Liver (tissue), 3 donors: Measurements from ENCODE around the gene GSX2.

Experiments used
- CTCF ChIP-seq: fragments of 150-350 bp; IDR thresholded peaks from 2 replicates; pipeline ENCODE4 v1.5.1; 2017; ENCODE audit warnings: improper control_type of control experiment, low read depth, low read length; ENCODE audit not compliant: missing input control
- GABPA ChIP-seq, 2 donors: IDR thresholded peaks in 1 of 2; conservative IDR thresholded peaks in 1 of 2; 2 replicates each; pipeline ENCODE4 v1.6.1; 2016; ENCODE audit warnings: antibody characterized with exemption in 2 of 2, mild to moderate bottlenecking in 1 of 2, moderate library complexity in 1 of 2
- HNF4A ChIP-seq, 2 donors: conservative IDR thresholded peaks; 2 replicates each; pipeline ENCODE4 v1.6.1; 2016; ENCODE audit warnings: antibody characterized with exemption in 2 of 2, mild to moderate bottlenecking in 2 of 2
- MAX ChIP-seq: IDR thresholded peaks from 2 replicates; pipeline ENCODE4 v1.6.1; 2016; ENCODE audit warnings: antibody characterized with exemption
- NR2F2 ChIP-seq: IDR thresholded peaks from 2 replicates; pipeline ENCODE4 v1.6.1; 2016; ENCODE audit warnings: antibody characterized with exemption
- RAD21 ChIP-seq, 2 donors: IDR thresholded peaks; 2 replicates each; pipeline ENCODE4 v1.6.1; 2016; ENCODE audit warnings: antibody characterized with exemption in 2 of 2, mild to moderate bottlenecking in 2 of 2
- REST ChIP-seq: IDR thresholded peaks from 2 replicates; pipeline ENCODE4 v1.6.1; 2016; ENCODE audit warnings: antibody characterized with exemption, mild to moderate bottlenecking
- ZBTB33 ChIP-seq: IDR thresholded peaks from 2 replicates; pipeline ENCODE4 v1.6.1; 2016; ENCODE audit warnings: antibody characterized with exemption
- donor health status: healthy.
- donor health status: healthy.

- no peak for TF ChIP-seq NR2F2
- TF ChIP-seq CTCF = no peak
- peak; percentile 42 for TF ChIP-seq ZBTB33
- no peak for TF ChIP-seq MAX
- no peak for TF ChIP-seq HNF4A (conservative IDR thresholded peaks at IDR 0.05)
- no peak for TF ChIP-seq REST
- no peak for TF ChIP-seq GABPA (IDR thresholded peaks at IDR 0.05 in 1 of 2, conservative IDR thresholded peaks at IDR 0.05 in 1 of 2)
- TF ChIP-seq RAD21 (IDR thresholded peaks at IDR 0.05) = no peak
Observed at GRCh38 chr4:54090804-54091623, 8.9 kb upstream of the GSX2 start.
